BJ (cell line): Measurements from ENCODE around the gene IRS2. TPM values are rescaled to one million over a fixed set of nuclear protein-coding genes. Genes with fewer than 3 reads are reported as not detected.
"Not testable (repeated sequence)": the region's sequence is repeated elsewhere in the genome, so short reads cannot be mapped to it uniquely, and the experiment has no call there.

Source experiments
- CTCF ChIA-PET: fragments of 350-600 bp; formaldehyde crosslinking; extraction: SDS; loops from one replicate; lab custom pipeline; 2021; ENCODE audit warnings: antibody characterized with exemption, inconsistent platforms; lab: Yijun Ruan, JAX
- POLR2A ChIA-PET: fragments of 300-600 bp; sonication (Branson Sonifier 250); formaldehyde crosslinking; extraction: SDS; loops from one replicate; lab custom pipeline; 2021; ENCODE audit warnings: antibody characterized with exemption; lab: Charles Lee
- DNase-seq: peaks from one replicate; pipeline ENCODE4 v3.0.0-alpha.2; 2011; ENCODE audit warnings: low read depth
- H3K27me3 ChIP-seq: 2 replicates; pipeline ENCODE4 v1.6.0; 2011; ENCODE audit warnings: low read length; ENCODE audit not compliant: control insufficient read depth, insufficient read depth
- H3K36me3 ChIP-seq: 2 replicates; pipeline ENCODE4 v1.5.1; 2011; ENCODE audit warnings: low read length; ENCODE audit not compliant: control insufficient read depth, insufficient read depth
- H3K4me3 ChIP-seq: 2 replicates; pipeline ENCODE4 v1.5.1; 2011; ENCODE audit warnings: low read depth, mild to moderate bottlenecking, control low read depth, low read length
- polyA minus RNA-seq: library from RNA; depleted of rRNA, polyadenylated mRNA; stranded (reverse); fragments of >200 nt; gene quantifications from 2 replicates; pipeline ENCODE4 v1.2.3, GENCODE V29; 2011; rRNA and poly(A)+ RNA removed
- polyA plus RNA-seq: library from polyadenylated mRNA; depleted of rRNA; stranded (reverse); fragments of >200 nt; gene quantifications from 2 replicates; pipeline ENCODE4 v1.2.3, GENCODE V29; 2011; rRNA removed
- TF ChIP-seq, protein P1 (sequence below): IDR thresholded peaks from 2 replicates; pipeline ENCODE4 v1.5.1; 2011; ENCODE audit warnings: low read depth, mild to moderate bottlenecking, control low read depth, inconsistent platforms, low read length, moderate library complexity; ENCODE audit not compliant: insufficient read depth

The IRS2 gene, protein sequence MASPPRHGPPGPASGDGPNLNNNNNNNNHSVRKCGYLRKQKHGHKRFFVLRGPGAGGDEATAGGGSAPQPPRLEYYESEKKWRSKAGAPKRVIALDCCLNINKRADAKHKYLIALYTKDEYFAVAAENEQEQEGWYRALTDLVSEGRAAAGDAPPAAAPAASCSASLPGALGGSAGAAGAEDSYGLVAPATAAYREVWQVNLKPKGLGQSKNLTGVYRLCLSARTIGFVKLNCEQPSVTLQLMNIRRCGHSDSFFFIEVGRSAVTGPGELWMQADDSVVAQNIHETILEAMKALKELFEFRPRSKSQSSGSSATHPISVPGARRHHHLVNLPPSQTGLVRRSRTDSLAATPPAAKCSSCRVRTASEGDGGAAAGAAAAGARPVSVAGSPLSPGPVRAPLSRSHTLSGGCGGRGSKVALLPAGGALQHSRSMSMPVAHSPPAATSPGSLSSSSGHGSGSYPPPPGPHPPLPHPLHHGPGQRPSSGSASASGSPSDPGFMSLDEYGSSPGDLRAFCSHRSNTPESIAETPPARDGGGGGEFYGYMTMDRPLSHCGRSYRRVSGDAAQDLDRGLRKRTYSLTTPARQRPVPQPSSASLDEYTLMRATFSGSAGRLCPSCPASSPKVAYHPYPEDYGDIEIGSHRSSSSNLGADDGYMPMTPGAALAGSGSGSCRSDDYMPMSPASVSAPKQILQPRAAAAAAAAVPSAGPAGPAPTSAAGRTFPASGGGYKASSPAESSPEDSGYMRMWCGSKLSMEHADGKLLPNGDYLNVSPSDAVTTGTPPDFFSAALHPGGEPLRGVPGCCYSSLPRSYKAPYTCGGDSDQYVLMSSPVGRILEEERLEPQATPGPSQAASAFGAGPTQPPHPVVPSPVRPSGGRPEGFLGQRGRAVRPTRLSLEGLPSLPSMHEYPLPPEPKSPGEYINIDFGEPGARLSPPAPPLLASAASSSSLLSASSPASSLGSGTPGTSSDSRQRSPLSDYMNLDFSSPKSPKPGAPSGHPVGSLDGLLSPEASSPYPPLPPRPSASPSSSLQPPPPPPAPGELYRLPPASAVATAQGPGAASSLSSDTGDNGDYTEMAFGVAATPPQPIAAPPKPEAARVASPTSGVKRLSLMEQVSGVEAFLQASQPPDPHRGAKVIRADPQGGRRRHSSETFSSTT (N-terminal part only)
- polyA plus RNA-seq (1.3 and 2.0 TPM in 2 replicates), polyA minus RNA-seq (2.2 and 3.3 TPM in 2 replicates)

DNA sequence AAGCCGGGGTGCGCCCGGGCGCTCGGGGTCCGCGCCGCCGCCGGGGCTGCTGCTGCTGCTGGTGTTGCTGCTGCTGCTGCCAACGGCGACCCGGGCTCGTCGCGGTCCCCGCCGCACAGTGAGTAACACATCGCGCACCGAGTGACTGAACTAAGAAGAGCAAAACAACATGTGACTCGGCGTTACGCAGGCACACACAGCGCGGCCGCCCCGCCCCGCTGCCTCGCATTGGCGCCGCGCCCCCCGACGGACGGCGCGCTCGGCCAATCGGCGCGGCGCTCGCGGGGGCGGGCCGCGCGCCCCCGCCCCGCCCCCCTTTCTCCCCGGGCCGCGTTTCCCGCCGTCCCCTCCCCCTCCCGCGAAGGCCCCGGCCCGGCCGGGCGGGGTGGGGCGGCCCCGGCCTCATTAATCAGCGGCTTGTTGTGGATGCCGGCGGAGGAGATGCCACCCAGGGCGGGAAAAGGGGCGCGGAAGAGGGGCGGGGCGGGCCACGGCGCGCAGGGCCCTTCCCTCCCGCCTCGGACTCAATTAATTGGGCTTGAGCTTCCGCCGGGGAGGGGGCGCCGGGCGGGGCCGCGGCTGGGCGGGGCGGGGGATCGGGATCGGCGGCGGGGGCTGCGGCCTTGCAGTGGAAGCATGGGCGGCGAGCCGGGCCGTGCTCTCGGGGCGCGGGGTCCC is at the start of gene IRS2:
IRS2 (minus strand) TSS at position 127 of the 678 bp plus-strand sequence. CDS start 530 bp downstream, outside the sequence.
- DNase-seq: peak; percentile 62
- peaks cover 13% of the 10 kb centered on the region for H3K36me3 ChIP-seq
- POLR2A ChIA-PET: interaction anchor here (0.5 to 0.6 kb wide), 2 partner anchors 159 to 468 kb away, joined by 3 to 4 read pairs; no protein-coding TSS in a partner anchor
- CTCF ChIA-PET: no interaction called here
- TF ChIP-seq, protein P1, sequence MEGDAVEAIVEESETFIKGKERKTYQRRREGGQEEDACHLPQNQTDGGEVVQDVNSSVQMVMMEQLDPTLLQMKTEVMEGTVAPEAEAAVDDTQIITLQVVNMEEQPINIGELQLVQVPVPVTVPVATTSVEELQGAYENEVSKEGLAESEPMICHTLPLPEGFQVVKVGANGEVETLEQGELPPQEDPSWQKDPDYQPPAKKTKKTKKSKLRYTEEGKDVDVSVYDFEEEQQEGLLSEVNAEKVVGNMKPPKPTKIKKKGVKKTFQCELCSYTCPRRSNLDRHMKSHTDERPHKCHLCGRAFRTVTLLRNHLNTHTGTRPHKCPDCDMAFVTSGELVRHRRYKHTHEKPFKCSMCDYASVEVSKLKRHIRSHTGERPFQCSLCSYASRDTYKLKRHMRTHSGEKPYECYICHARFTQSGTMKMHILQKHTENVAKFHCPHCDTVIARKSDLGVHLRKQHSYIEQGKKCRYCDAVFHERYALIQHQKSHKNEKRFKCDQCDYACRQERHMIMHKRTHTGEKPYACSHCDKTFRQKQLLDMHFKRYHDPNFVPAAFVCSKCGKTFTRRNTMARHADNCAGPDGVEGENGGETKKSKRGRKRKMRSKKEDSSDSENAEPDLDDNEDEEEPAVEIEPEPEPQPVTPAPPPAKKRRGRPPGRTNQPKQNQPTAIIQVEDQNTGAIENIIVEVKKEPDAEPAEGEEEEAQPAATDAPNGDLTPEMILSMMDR: no peak
- no peaks in the 10 kb centered on the region for H3K27me3 ChIP-seq
- peak within 1 kb of the TSS; percentile 78 for H3K4me3 ChIP-seq

DNA sequence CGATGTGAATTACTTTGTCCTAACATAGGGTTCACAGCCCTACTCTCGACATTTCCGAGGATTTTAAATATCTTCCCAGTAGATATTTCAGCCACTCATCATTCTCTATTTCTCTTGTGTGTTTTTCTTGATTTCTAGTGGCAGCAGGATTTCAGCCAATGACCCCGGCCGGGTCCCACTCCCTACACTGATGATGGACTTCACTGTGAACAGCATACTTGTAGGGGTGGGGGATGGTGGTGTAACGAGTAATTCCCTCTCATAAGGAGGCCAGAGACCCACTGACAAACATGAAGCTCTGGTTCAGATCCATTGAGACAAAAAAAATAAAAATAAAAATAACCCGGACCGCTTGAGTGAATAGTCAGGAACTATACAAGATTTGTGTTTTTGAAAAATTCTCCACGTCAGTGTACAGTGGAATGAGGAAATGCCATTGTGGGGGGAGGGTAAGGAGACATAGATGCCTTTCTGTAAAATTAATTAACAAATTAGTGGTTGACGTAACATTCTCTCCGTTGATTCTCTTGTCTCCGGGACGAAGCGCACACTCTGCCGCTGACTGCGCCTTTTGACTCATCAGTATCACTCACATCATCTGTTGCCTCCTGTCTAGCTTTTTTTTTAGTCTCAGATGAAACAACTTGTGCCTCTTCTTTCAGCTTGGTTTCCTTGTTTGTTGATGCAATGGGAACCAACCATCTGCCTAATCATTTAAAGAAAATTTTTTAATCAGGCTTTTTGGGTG is 48.8 kb upstream of the IRS2 start:
- ChIA-PET POLR2A (no interaction called here), CTCF (no interaction called here)
- Histone ChIP-seq H3K36me3 (no peaks in the 10 kb centered on the region), H3K27me3 (no peaks in the 10 kb centered on the region), H3K4me3 (no peak overlapping the region)
- TF ChIP-seq, protein P1: no peak
- DNase-seq: no peak

DNA sequence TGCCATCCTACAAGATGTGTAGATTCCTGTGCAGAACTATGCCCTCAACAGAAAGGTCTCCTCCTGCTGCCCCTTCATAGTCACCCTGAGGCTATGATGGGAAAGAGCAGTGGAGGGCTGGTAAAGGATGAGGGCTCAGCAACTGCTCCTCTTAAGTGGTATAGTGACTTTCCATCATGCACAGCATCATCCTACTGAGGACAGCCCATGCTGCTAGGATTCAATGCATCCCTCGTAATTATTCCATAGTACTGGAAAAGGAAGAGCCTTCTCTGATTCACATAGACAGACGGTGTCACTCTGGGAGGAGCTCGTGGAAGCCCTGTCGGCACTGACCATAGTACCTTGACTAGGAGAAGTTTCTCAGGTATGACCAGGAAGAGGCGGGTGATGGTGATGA is 47.6 kb upstream of the IRS2 start:
- TF ChIP-seq, protein P1: no peak
- ChIA-PET POLR2A (no interaction called here), CTCF (no interaction called here)
- H3K27me3 ChIP-seq: no peaks in the 10 kb centered on the region
- no peak for DNase-seq
- H3K36me3 ChIP-seq: no peaks in the 10 kb centered on the region
- H3K4me3 ChIP-seq: no peak overlapping the region

DNA sequence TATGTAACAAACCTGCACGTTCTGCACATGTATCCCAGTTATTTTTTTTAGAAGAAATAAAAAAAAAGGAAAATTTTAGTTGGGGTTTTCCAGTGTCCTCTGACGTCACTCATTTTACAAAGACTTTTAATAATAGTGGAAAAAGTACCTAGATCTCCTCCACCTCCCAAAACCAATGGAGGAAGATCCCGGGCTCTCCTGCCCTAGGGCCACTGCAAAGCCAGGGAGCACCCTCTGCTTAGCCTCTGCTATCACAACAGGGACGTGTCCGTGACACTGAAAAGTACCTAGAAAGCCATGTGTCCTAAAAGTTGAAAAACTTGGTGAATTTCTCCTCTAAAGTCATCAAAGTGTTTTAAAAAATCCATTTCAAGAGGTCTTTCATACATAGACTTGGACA is 46.7 kb upstream of the IRS2 start:
- CTCF ChIA-PET: no interaction called here
- TF ChIP-seq, protein P1: no peak
- no peaks in the 10 kb centered on the region for H3K36me3 ChIP-seq
- H3K4me3 ChIP-seq: no peak overlapping the region
- POLR2A ChIA-PET: no interaction called here
- H3K27me3 ChIP-seq: no peaks in the 10 kb centered on the region
- DNase-seq: no peak

DNA sequence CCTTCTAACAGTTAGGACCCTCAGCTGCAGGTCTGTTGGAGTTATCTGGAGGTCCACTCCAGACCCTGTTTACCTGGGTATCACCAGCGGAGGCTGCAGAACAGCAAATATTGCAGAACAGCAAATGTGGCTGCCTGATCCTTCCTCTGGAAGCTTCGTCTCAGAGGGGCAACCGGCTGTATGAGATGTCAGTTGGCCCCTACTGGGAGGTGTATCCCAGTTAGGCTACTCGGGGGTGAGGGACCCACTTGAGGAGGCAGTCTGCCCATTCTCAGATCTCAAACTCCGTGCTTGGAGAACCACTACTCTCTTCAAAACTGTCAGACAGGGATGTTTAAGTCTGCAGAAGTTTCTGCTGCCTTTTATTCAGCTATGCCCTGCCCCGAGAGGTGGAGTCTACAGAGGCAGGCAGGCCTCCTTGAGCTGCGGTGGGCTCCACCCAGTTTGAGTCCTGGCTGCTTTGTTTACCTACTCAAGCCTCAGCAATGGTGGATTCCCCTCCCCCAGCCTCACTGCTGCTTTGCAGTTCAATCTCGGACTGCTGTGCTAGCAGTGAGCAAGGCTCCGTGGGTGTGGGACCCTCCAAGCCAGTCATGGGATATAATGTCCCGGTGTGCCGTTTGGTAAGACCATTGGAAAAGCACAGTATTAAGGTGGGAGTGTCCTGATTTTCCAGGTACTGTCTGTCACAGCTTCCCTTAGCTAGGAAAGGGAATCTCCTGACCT is 42.4 kb upstream of the IRS2 start:
- POLR2A ChIA-PET, H3K36me3 ChIP-seq, H3K4me3 ChIP-seq, H3K27me3 ChIP-seq, DNase-seq: not testable (repeated sequence)
- CTCF ChIA-PET: interaction anchor here (1.6 kb wide), 1 partner anchor 11 kb away, joined by 6 read pairs; no protein-coding TSS in a partner anchor

DNA sequence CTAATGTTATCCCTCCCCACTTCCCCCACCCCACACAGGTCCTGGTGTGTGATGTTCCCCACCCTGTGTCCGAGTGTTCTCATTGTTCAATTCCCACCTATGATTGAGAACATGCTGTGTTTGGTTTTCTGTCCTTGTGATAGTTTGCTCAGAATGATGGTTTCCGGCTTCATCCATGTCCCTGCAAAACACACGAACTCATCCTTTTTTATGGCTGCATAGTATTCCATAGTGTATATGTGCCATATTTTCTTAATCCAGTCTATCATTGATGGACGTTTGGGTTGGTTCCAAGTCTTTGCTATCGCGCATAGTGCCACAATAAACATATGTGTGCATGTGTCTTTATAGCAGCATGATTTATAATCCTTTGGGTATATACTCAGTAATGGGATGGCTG is 36.8 kb upstream of the IRS2 start:
- H3K27me3 ChIP-seq, CTCF ChIA-PET, POLR2A ChIA-PET, DNase-seq, H3K4me3 ChIP-seq, H3K36me3 ChIP-seq: not testable (repeated sequence)
